Measurements from ENCODE around the gene UCP3. TPM values are rescaled to one million over a fixed set of nuclear protein-coding genes. Genes with fewer than 3 reads are reported as not detected.

UCP3 gene
- total and polyA plus RNA-seq, 7 donors: 8.9 to 587 (median 202) TPM

DNA sequence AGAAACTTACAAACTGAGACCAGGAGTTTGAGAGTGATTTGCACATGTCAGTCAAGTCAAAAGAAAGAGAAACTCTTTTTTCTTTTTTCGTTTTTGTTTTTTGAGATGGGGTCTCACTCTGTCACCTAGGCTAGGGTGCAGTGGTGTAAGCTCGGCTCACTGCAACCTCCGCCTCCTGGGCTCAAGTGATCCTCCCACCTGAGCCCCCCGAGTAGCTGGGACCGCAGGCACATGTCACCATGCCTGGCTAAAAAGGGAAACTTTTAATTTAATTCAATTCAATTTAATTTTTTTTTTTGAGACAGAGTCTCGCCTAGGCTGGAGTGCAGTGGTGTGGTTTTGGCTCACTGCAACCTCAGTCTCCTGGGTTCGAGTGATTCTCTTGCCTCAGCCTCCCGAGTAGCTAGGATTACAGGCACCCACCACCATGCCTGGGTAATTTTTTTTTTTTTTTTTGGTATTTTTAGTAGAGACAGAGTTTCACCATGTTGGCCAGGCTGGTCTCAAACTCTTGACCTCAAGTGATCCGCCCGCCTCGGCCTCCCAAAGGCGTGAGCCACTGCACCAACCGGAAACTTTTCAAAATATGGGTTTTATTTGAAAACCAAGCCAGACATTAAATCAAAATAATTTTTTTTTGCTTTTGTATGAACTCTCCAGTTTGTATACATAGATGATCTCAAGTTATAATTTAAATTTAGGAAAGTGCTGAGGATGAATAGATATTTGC is 9.9 kb downstream of the UCP3 start:
- 84 to 95% (median 84%) methylated on average over 13 of the region's 13 CpGs for WGBS, 3 donors
- intact Hi-C loops (cut with DNase I): no loop called here
- TF ChIP-seq CTCF (IDR thresholded peaks at IDR 0.05): no peak
- Histone ChIP-seq H3K27me3 (ENCODE audit: insufficient read depth in 3 of 3, low read length in 2 of 3) (no peaks in the 10 kb centered on the region), H3K27ac (no peak overlapping the region), H3K9me3 (no peaks in the 10 kb centered on the region), H3K4me3 (no peak overlapping the region), H3K4me1 (peaks cover 23% of the 10 kb centered on the region), H3K36me3 (ENCODE audit: insufficient read depth in 1 of 2, low read depth in 1 of 2) (peaks cover 0 to 44% of the 10 kb centered on the region in 2 donors)
- no peak for ATAC-seq
- DNase-seq: no peak

GRCh38 chr11:73997120-73997770 is 11.6 kb downstream of the UCP3 start:
- WGBS, 3 donors: 83 to 97% (median 89%) methylated on average over 6 of the region's 6 CpGs
- DNase-seq: no peak
- H3K4me3 ChIP-seq: no peak overlapping the region
- no peaks in the 10 kb centered on the region for H3K27me3 ChIP-seq (ENCODE audit: insufficient read depth in 3 of 3, low read length in 2 of 3)
- no peak for ATAC-seq
- no peak for TF ChIP-seq CTCF (IDR thresholded peaks at IDR 0.05)
- peaks cover 0 to 27% of the 10 kb centered on the region in 2 donors for H3K36me3 ChIP-seq (ENCODE audit: insufficient read depth in 1 of 2, low read depth in 1 of 2)
- H3K27ac ChIP-seq: no peak overlapping the region
- H3K9me3 ChIP-seq: no peaks in the 10 kb centered on the region
- peaks cover 8% of the 10 kb centered on the region for H3K4me1 ChIP-seq
- intact Hi-C loops (cut with DNase I): no loop called here

- Histone ChIP-seq H3K27me3 (ENCODE audit: insufficient read depth in 3 of 3, low read length in 2 of 3) (no peaks in the 10 kb centered on the region), H3K9me3 (no peaks in the 10 kb centered on the region), H3K4me3 (no peak overlapping the region), H3K27ac (no peak overlapping the region), H3K4me1 (no peaks in the 10 kb centered on the region), H3K36me3 (ENCODE audit: insufficient read depth in 1 of 2, low read depth in 1 of 2) (peaks cover 0 to 17% of the 10 kb centered on the region in 2 donors)
- 52 to 80% (median 53%) methylated on average over 4 of the region's 4 CpGs for WGBS, 3 donors
- intact Hi-C loops (cut with DNase I): no loop called here
- ATAC-seq: no peak
- peak in 1 of 2 donors; percentile 5 for DNase-seq
- TF ChIP-seq CTCF (IDR thresholded peaks at IDR 0.05): no peak
Measured at GRCh38 chr11:73996161-73996747, 12.6 kb downstream of the UCP3 start.

DNA sequence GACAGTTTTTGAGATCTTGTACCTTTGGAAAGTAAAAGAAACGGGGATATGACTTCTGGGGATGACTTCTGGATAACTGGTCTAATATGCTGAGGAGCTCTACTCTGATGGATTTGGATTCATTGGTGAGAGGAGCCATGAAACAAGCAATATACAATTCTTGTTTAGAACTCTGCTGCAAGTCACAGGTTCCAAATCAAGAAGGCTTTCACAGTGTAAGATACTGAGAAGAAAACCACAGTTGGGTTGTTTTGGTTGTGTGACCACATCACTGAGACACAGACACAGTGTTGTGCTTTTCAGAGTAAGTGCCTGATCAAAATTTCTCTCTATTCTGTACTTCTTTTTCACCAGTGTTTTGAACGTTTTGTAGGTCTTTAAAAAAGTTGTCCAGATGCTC is 13.2 kb downstream of the UCP3 start:
- Histone ChIP-seq H3K27me3 (ENCODE audit: insufficient read depth in 3 of 3, low read length in 2 of 3) (no peaks in the 10 kb centered on the region), H3K27ac (no peak overlapping the region), H3K9me3 (no peaks in the 10 kb centered on the region), H3K36me3 (ENCODE audit: insufficient read depth in 1 of 2, low read depth in 1 of 2) (peaks cover 0 to 11% of the 10 kb centered on the region in 2 donors), H3K4me3 (no peak overlapping the region), H3K4me1 (no peaks in the 10 kb centered on the region)
- DNase-seq (no peak), ATAC-seq (no peak)
- intact Hi-C loops (cut with DNase I): no loop called here
- no peak for TF ChIP-seq CTCF (IDR thresholded peaks at IDR 0.05)
- 75 to 86% (median 79%) methylated on average over 2 of the region's 2 CpGs for WGBS, 3 donors
